ENCODE results near the gene SLC2A1.

Gene SLC2A1

DNA sequence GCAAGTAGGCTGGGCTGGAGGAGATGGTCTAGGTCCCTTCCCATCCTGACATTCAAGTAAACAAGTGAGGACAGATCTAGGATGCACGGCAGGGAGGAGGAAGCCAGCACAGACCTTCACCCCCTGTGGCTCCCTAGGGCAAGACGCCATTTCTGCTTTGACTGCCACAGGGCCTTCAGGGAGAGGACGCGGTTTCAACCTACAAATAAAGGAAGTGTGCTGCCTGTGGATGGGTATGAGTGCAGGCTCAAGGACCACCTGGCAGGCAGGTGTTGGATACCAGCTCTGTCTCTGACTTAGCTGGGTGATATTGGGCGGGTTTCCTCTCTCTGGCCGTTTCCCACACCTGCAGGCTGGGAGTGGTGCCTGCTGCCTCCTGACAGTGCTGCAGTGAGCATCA, 16.2 kb downstream of the SLC2A1 start:
- no peak for DNase-seq (ENCODE audit: low read depth)

DNA sequence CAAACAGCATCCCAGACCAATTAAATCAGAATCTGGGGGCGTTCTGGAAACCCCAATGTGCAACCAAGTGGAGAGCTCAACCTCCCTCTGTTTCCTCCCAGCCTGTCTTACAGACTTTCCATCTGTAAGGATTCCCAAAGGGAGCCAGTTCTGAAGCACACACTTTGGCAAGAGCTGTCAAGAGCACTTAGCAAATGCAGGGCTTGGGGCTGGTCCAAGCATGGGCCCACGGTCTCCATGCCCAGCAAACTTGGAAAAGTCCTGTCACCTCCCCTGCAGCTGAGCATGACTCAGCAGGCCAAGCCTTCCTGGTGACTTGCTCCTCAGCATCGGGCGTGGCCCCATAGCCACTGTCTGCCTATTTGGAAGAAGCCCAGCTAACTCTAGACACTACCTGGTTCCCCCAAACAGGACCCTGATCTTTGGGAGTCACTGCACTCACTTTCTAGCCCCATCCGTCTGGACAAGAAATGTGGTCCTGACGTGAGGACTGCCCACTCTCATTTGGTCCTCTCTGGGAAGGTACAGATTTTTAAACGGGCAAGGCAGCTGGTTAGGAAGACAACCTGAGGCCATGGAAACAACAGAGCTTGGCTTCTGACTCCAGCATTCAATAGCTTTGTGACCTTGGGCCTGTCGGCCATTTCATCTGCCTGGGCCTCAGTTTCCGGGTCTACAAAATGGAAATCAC, 16.9 kb downstream of the SLC2A1 start:
- no peak for DNase-seq (ENCODE audit: low read depth)

DNA sequence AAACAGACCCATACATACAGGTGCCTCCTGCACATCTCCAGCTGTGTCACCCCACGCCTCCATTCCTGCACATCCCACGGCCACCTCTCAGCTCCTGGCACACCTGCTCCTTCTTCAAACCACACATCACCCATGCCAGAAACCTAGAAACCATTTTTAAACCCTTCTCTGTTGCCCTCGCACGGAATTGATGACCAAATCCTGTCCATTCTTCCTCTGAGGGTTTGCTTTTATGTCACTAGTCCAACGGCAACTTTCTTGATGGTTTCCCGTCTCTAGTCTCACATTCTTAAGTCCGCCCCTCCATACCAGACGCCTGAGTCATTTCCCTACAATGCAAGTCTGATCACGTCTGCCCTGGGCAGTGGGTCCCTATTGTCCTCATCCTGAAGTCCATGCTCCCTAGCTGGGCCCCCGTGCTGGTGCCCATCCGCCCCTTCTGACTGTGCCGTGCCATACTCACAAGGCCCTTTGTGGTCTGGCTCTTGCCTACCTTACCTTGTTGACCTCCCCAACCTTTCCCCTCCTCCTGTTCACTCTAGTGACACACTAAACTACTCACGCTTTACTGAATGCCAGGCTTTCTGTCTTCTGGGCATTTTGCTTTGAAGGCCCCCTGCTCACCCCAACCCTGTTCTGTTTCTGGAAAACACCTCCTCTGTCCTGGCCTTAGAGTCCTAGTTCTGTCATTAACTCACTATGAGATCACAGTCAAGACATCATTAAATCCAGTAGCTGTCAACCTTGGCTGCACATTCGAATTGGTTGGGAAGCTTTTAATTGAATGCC, 17.6 kb downstream of the SLC2A1 start:
- no peak for DNase-seq (ENCODE audit: low read depth)

DNA sequence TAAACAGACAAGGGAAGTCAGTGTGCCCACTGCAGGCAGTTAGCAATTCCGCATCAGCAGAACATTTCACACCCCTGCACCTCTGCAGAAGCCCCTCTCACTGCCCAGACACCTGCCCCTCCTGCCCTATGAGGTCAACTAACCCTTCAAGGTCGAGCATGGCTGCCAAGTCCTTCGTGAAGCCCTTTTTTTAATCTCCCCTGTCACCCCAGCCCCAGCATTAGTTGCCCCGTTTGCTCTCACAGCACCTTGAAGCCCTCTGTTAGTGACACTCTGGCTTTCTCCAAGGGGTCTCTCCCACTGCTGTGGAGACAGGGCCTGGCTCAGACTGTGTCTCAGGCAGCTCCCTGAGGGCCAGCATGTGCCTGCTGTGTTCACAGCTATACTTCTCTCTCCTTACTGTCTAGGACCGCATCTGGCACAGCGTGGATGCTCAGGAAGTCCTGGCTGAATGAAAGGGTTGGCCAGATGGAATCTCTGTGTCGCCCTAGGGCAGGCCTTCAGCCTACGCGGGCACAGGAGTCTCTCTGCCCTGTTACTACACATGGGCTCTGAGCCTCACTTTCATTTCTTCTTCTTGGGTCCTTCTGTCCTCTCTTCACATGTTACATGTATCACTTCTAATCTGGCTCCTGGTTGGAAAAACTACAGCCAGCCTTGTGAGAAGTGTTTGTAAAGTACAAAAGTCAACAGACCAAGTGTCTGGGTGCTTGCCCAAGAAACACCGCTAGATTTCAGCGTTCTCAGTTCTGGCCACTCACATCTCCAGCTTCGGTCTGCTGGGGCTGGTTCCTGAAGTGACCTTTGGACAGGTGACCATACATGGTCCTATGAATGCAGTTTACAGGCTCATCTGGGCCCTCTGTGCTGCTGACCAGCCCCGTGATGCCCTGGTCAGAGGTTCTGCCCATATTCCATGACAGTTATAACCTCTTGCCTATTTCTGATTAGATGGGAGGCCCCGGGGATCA, 19.7 kb downstream of the SLC2A1 start:
- no peak for DNase-seq (ENCODE audit: low read depth)

DNA sequence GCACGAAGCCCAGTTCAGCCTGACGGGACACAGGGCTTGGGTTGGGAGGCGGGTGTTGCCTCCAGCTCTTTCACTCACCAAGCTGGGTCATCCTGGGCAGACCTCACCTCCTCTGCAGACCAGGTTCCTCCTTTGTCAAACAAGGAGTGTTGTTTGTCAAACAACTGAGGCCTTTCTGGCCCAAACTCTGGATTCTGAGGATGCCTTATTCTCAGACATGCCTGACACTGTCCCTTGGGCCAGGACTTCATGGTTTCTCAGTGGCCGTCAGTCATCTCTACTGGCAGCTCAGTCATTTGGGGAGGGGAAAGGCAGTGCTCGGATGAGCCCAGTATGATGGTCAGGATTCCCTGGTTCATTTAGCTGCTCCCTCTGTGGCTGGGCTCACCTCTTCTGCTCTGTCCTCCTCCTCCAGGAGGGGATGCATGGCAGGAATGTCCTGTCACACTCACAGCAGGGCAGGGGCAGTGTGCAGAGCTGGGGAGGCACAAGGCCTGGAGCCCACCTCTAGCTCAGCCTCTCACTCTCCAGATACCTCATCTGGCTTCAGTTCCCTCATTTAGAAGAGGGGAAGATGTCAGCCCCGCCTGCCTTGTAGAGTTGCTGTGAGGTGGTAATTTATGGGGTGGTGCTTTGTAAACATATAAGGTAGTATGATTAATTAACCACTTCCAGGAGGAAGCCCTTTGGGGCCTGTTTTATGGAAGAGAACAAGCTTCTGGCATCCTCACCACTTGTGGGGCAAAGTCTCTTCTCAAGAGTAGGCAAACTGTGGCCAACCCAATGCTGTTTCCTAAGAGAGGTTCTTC, 20.6 kb downstream of the SLC2A1 start:
- no peak for DNase-seq (ENCODE audit: low read depth)

DNA sequence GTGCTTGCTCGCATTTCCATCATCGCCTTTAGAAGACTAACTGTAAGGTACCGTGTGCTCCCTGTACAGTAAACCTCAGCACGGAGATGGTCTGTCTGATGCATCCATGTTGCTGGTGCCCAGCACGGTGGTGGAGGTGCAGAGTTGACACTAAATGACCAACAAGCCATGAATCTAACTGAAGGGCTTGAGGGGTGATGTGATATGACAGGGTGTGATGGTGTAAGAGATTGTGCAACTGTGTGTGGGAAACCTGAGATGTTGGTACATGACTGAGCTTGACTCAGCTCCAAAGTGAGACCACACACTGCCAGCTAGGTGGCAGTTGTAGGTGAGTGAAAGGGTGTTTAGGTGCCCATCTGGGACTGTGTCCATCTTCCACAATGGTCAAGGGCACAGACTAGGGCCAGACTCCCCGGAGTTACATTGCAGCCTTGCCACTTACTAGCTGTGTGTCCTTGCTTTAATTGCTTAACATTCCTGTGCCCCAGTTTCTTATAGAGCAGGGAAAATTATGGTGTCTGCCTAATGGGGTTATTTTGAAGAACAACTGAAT, 21.4 kb downstream of the SLC2A1 start:
- DNase-seq (ENCODE audit: low read depth), result no peak

DNA sequence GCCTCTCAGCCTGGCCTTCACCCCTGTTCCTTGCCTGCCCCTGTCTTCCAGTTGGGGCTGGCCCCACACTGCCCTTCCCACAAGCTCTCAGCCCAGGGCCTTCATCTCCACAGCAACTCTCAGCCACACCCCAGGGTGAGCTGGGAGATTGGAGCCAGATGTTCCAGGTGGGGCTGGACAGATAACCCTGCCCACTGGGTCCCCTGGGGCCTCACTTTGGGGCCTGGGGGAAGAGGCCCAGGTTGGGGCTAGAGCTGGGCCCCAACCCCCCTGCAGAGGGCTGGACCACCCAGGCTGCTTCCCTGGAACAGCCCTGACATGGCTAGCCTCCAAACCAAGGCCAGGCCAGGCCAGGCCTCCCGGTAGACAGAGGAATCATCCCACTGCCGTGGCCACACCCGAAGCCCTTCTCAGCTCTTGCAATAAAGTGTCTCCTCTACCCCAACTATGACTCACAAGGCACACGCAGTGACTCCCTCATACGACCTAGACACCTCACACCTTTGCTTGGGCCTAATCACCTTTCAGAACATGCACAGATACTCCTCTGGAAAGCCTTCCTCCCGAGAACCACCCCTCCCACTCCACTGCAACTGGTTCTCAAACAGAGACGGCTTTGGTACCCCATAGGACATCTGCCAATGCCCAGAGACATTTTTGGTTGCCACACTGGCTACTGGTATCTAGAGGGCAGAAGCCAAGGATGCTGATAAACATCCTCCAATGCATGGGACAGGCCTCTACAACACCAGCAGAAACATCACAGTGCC, 22.2 kb downstream of the SLC2A1 start:
- DNase-seq (ENCODE audit: low read depth), result peak; percentile 73

DNA sequence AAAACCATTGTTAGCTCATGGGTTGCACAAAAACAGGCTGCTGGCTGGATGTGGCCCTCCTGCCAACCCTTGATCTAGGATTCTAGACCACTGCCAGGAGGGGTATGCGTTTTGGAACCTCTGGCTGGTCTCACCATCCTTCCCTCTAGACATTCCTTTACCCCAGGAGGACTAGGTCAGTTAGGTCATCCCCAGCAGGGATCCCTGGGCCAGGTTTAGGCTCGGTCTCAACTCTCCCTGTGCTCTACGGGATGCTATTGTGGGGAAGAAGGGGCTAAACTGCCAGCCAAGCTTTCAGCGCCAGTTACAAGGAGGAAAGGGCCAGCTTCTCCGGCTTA, 22.7 kb downstream of the SLC2A1 start:
- DNase-seq (ENCODE audit: low read depth), result no peak

- no peak for DNase-seq (ENCODE audit: low read depth)
Observed at GRCh38 chr1:42935313-42935895, 23.3 kb downstream of the SLC2A1 start.

DNA sequence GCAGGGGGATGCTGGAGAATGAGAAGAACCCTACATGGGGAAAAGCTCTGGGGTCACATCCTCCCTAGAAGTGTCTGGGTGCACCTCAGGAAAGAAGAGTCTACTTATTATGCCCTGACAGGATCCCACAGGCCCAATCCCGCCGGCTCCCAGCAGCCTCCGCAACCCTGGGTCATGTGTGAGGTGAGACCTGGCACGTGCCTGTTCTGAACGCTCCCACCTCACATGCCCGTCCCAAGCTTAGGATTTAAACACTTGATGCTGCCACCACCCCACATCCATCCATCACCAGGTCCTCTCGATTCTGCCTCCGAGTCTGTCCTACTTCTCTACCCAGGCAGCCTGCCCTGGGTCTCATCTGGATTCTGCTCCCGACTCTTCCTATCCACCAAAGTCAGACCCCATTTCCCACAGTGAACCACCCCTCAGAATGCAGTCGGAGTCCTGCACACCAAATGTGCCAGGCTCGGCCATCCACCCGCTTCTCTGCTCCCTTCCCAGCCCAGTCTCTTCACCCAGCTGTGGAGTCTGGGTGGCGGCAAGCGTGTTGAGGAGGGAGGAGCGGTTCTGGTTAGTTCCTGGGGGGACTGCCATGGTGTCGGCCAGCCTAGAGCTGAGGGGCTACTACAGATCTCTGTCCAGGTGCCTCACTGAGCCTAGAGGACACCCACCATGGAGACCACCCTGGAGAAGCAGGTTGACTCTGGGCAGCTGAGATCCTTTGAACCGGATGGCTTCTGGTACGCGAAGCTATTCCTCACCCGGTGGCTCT, 23.9 kb downstream of the SLC2A1 start:
- no peak for DNase-seq (ENCODE audit: low read depth)

DNA sequence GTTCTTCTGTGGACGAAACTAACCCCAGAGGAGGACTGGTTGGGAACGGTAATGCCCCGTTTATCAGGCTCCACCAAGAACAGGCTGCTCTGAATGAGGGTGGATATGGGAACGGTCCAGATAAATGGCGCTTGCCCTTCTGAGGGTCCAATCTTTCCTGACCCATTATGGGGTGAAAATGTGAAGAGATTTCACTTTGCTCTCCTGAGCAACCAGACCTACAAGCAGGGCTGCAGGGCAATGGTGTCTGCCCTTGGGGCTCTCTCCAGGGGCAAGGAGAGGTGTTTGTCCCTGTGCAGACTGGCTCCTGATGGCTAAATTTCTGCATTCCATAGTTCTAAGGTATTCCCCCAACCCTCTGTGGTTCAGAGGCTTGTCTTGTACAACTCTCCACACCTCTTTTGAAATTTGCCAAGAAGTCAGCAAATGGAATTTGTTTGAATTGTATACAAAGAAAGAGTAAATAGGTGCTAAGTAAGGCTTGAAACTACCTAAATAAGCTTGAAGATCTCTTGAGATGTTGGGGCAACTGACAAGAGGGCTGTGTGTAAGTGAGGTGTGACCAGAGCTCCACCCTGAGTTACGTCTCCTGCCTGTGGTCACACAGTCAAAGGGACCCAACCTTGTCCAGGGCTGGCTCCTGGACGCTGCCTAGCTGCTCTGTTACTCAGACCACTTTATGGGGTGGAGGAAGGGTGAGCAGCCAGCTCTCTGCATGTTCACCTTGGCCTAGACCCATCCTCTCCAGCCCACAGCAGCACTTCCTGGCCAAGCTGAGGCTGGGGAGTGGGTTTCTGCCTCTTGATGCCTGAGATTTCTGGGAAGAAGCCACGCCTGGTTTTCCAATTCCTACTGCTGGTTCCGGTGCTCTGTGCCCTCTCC, 24.8 kb downstream of the SLC2A1 start:
- no peak for DNase-seq (ENCODE audit: low read depth)

DNA sequence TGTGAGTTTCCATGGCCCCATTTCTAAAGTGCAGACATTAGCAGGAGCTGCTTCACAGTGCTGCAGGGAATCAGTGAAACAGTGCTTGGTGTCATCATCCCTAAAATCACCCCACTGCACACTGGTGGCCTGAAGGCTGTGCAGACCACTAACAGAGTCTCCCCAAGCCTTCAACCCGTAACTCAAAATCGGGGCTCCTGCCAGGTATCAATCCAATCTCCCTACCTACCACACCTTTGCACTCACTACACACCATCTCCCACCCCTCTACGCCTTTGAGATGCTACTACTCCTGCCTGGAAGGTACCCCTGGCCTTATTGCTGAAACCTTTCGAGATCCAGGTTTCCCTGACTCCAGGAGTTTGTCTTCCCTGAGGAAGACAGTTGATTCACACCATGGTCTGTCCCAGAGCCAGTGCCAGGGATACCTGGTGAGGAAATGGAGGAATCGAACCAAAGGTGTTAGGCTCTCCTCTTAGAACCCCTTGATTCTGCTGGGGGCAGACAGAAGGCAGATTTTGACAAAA, 25.5 kb downstream of the SLC2A1 start:
- no peak for DNase-seq (ENCODE audit: low read depth)

GRCh38 chr1:42932442-42932941, 26.2 kb downstream of the SLC2A1 start:
- no peak for DNase-seq (ENCODE audit: low read depth)

GRCh38 chr1:42931911-42932422, 26.7 kb downstream of the SLC2A1 start:
- peak; percentile 90 for DNase-seq (ENCODE audit: low read depth)

- peak; percentile 79 for DNase-seq (ENCODE audit: low read depth)
Observed at GRCh38 chr1:42931108-42931539, 27.5 kb downstream of the SLC2A1 start.

- no peak for DNase-seq (ENCODE audit: low read depth)
Observed at GRCh38 chr1:42930178-42931107, 28.2 kb downstream of the SLC2A1 start.

Measured in CMK (cell line).